Dermis blood vessel endothelial cell (primary cell): ENCODE measurements around the gene ABHD12B. TPM values are rescaled to one million over a fixed set of nuclear protein-coding genes. Genes with fewer than 3 reads are reported as not detected.
"Not testable (repeated sequence)": the region's sequence is repeated elsewhere in the genome, so short reads cannot be mapped to it uniquely, and the experiment has no call there.

Experiments
- DNase-seq: peaks from one replicate; pipeline ENCODE4 v3.0.0; 2010
- total RNA-seq: library from RNA; depleted of rRNA; stranded (reverse); fragments of >200 nt; gene quantifications from 2 replicates; pipeline ENCODE4 v1.2.3, GENCODE V29; 2014

The ABHD12B gene
- total RNA-seq, 1 donor from 2014 or later = not detected

DNA sequence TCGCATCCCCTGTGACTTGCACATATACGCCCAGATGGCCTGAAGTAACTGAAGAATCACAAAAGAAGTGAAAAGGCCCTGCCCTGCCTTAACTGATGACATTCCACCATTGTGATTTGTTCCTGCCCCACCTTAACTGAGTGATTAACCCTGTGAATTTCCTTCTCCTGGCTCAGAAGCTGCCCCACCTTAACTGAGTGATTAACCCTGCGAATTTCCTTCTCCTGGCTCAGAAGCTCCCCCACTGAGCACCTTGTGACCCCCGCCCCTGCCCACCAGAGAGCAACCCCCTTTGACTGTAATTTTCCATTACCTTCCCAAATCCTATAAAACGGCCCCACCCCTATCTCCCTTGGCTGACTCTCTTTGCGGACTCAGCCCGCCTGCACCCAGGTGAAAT, 24.6 kb downstream of the ABHD12B start:
- not testable (repeated sequence) for DNase-seq

DNA sequence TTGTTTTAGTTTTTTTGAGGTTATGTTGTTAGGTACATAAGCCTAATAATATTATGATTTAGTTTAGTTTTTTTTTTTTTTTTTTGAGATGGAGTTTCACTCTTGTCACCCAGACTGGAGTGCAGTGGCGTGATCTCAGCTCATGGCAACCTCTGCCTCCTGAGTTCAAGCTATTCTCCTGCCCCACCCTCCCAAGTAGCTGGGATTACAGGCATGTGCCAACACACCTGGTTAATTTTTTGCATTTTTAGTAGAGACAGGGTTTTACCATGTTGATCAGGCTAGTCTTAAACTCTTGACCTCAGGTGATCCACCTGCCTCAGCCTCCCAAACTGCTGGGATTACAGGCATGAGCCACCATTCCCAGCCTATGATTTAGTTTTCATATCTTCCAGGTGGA, 25.2 kb downstream of the ABHD12B start:
- DNase-seq = not testable (repeated sequence)

DNA sequence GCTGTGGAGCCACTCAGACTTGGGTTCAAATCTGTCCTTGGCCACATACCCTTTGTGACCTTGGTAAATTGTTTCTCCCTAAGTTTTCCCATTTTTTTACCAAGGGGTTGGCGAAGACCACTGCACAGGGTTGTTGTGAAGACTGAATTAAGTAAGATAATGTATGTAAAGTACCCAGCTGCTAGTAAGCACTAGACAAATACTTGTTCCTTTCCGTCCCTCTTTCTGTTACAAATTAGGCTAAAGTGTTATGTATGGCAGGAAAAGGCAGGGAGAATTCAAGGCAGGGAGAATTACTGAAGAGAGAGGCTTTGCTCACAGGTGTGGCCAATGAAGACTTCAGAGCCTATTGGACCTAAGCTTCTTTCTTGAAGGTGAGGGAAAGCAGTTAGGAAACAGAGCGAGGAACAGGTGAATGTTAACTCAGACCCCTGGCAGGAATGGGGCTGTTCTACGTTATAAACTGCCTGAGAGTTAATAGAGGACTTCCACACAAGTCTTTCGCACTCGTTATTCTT, 25.9 kb downstream of the ABHD12B start:
- no peak for DNase-seq

DNA sequence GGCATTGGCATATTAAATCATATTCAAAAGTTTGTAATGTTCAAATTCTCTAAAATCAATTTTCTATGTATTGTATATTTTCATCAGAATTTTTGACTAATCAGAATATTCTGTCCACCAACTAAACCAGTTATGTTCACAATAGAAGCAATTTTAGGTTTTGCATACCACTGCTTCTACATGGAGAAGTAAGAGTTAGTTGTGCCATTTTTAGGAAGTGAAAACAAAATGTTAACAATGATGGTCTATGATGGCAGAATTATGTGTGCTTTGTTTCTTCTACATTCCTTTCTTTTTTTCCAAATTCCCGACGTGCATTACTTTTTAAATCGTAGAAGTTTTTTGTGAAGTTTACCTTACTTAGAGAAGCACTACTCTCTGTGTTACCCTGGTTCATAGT, 29.5 kb downstream of the ABHD12B start:
- DNase-seq = no peak

DNA sequence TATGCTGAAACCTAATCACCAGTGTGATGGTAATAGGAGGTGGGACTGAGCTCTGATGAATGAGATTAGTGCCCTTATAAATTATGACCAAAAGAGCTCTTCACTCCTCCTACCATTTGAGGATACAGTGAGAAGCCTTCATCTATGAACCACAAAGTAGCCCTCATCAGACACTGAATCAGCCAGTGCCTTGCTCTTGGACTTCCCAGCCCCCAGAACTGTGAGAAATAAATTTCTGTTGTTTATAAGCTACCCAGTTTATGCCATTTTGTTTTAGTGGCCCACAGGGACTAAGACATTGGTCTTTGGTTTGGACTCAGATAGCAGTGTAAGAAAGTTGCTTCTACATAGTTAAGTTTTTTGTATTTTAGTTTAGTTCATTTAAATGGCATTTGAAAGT, 32.9 kb downstream of the ABHD12B start:
- DNase-seq = no peak

DNA sequence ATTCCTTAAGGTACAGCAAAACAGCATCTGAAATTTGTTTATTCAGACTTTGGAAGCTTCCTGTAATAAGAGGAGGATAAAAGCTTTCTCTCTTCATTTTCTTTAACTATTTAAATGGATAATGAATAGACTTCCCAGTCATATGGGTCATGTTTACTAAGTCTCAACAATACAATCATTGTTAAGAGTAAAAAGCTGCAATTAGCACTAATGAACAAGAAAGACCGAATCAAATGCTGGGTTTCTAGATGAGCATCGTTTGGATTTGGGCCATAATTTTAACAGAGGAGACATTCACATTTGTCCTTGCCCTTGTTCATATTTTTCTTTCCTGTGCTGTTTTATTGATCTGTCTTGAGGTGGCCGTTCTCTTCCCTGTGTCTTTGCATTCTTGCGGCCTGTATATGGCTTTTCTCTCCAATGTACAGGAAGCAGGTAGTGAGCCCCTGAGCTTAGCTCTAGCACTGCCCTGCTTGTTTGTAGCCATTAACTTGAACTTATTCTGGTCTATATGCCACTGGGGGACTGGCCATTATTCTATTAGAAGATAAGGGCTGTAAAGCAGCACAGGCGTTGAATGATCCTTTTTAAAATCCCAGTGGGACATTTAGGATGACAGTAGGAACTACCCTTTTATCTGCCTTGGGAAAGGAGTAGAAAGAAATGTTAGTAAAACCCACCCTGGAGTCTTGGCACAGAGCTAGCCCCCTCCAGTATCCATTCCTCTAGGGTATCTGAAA, 34.6 kb downstream of the ABHD12B start:
- DNase-seq = no peak

- no peak for DNase-seq
Observed at GRCh38 chr14:50910495-50911420, 38.9 kb downstream of the ABHD12B start.

DNA sequence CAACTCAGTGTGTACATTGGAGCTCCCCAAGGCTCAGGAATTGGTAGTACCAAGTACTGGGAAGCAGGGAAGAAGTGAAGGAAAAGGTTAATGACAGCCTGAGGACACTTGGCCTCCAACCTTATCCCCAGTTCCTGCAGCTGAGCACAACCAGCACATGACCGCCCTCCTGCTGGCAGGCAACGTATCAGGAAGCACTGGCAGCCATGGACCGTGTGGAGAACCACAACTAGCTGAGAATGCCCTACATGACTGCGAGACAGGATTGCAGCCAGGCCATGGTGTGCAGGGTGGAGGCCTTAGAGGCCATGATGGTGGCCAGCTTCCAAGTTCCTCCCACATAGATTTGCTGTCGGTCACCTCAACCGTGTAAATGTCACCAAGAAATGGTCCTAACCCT, 45.6 kb downstream of the ABHD12B start:
- no peak for DNase-seq

- DNase-seq = not testable (repeated sequence)
Observed at GRCh38 chr14:50919524-50919923, 47.7 kb downstream of the ABHD12B start.

DNA sequence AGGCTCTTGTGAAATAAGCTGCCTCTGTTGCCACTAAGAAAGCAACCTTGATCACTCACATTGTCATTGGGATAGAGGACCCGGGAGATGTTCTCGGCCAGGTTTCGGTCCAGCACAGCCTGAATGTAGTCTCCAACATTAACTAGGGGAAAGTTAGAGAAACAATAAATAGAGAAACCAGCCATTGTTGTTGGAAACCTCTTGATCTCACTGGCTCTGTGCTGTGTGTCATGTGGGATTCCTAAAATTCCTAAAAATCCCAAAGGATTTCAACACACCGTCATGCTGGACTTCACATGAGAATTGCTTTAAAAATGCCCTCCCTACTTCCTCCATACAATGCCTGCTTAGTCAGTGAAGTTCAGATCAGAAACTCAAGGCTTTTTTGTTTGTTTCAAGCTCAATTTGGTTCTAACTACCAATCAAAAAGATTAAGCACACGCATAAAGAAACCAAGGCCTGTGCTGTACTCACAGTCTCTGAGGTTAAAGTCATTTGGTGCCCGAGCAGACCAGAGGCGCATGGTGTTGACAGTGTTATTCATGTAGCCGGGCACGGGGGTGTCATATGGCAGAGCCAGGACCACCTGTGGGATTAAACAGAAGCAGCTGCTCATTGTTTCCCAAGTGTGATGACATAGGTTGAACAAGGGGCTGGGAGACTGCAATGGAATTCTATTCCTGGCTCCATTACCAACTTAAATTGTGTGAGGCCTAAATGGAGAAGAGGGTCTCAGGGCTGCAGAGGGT, 48.8 kb downstream of the ABHD12B start:
- peak; percentile 71 for DNase-seq

DNA sequence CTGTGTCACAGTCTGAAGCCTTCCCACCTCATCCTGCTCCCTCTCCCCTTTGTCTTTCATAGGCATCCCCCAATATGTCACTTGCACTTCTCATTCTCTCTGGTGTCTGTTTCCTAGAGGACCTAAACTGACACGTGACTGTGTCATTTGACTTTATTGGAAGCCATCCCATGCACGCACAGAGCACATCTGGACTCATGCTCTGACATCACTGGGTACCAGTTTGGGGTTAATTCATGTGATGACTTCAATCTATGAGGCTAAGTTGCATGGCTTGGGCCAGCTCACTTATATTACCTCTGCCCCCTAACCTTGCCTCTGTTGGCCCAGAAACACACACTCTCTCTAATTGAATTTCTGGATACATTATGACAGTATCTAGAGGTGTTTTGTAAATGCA, 51.0 kb downstream of the ABHD12B start:
- DNase-seq = no peak

GRCh38 chr14:50924236-50924635, 52.4 kb downstream of the ABHD12B start:
- DNase-seq = no peak

DNA sequence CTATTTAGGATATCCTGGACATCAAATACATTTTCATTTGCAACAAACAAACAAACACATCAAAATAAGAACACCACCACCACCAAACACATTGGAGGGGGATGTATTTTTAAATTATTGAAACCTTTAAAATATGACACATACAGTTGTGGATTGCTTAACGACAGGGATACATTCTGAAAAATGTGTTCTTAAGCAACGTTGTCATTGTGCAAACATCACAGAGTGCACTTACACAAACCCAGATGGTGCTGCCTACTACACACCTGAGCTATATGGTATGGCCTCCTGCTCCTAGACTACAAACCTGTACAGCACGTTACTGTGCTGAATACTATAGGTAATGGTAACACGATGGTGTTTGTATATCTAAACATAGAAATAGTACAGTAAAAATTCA, 53.0 kb downstream of the ABHD12B start:
- DNase-seq = no peak

DNA sequence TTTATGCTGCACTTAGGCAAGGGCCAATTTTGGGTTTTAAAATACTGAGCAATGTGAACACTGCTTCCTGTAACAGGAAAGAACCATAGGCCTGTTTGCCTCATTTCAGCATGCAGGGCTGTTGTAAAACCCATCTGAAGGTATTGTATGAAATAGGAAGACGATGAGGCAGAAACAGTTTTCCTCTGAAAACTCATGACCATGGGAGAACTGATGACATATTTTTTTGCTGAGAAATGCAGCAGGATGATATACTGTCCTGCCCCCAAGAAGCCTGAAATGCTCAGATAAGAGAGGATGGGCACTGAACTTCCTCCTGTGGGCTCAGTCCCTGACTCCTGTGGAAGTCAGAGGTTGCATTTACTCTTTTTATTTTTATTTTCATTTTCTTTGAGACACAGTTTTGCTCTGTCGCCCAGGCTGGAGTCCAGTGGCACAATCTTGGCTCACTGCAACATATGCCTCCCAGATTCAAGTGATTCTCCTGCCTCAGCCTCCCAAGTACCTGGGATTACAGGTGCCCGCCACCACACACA, 55.1 kb downstream of the ABHD12B start:
- peak; percentile 68 for DNase-seq

DNA sequence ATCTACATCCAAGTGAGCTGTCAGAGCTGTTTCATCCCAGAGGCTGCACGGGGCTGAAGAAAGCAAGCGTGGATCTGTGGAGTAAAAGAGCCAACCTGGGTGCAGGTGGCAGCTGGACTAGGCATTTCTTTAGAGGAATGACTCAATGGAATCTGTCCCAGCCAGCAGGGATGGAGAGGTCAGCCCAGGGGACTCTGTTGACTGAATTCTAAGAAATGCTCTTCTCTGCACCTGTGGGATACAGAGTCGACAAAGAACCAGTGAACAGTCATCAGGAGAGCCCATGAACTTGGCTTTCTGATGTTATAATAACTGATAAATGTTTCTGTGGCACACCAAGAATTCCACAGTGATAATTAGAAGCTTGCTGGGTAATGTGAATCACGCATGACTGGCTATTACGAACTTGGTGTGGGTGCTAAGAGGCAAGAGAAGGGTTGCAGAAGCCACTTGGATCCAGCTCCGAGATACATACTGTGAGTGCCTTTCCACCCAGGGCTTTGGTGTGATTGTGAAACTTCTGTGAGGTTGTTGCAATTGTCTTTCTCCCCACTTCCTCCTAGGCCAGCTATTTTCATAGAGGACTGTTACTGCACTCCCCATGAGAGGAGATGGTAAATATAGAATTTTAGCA, 56.3 kb downstream of the ABHD12B start:
- no peak for DNase-seq

GRCh38 chr14:50929506-50929905, 57.7 kb downstream of the ABHD12B start:
- DNase-seq = no peak

- DNase-seq = no peak
Observed at GRCh38 chr14:50931559-50931958, 59.7 kb downstream of the ABHD12B start.

DNA sequence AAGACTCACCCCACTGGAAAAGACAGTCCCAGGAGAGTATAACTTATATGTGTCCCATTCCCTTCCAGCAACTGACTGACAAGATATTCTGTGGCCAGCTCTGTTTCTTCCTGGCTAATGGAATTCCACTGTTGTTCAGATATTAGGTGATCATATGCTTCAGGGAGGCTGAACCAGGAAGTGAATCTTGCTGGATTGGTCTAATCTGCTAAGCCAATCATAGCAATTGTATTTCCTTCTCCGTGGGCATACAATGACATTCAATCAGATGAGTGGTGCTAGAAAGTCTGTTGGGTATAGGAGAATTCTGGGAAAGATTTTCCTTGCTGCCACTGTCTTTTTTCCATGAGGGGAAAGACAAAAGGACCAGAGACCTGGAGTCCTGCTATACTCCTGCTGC, 60.3 kb downstream of the ABHD12B start:
- peak; percentile 26 for DNase-seq

DNA sequence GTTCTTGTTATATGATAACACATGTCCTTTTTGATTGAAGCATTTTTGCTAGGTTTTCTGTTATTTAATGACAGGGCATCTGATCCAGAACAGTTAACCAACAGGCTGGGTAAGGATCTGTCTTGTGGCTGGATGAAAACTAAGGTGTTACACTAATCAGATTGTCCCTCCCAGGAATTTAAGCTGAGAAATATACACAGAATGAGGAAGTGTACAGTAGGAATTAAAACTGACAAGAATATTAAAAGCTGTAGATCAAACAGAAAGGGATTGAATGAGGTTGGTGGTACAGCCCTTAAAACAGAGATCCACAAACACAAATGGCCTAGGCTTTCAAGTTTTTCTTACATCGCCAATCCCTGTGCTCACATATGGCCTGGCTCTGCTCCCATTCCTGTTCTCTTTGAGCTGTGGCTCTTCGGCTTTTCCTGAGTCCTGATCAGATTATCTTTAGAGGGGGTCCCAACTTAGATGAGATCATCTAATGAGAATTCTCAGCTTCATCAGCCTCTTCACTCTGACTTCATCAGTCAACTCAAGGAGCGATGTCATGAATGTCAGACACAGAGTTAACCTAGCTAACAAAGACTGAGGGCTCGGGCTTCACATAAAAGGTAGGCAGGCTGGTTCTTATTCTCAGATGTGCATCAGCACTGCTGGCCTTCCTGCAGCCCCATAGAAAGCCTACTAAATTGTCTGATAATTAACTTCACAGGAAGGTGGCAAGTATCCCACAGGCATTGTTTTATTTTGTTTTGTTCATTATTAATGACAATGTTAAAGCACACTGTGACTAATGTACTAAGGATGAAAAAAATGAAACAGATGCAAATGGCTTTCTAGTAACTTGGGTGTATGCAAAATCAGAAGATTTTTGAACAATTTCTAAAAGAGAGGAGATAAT, 61.0 kb downstream of the ABHD12B start:
- peak; percentile 34 for DNase-seq

DNA sequence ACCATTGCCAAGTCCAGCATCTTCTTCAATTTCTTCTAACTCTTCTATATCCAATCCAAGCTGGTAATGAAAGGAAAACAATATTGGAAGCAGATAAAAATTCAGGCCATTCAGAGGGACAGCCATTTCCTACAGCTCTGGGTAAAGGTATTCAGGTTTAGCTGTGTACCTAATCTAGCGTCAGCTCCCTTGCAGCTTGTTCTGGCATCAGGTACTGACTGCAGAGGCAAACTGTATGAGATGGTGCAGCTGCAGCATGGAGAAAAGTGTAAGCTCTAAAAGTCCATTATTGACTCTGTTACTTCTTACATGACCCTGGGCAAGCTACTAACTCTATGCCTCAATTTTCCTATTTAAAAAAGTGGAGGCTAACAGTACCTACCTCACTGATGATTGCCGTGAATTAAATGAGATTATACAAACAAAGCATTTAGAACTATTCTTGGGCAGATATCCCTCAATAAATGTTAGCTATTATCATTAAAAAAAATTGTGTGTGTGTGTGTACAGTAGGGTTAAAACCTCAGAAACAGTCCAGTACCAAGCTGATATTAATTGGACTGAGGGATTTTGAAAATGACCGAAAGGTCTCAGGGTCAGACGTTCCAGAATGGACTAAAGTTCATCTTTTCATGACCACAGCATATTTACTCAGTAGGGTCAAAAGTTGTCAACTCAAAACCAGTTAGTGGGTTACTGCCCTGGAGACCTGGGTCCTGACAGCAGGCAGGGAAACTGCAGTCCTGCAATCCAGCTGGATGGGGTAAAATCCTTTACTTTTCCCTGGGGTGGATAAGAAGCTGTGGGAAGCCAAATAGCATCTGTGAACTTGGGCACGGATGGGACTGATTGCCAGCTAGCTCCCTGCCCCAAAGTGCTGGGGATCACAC, 63.5 kb downstream of the ABHD12B start:
- no peak for DNase-seq
